Spleen (tissue), 11 donors: ENCODE results near the gene PSMC6. TPM values are rescaled to one million over a fixed set of nuclear protein-coding genes. Genes with fewer than 3 reads are reported as not detected.

ENCODE experiments used
- DNase-seq: peaks from one replicate; pipeline ENCODE4 v3.0.0-alpha.2; 2020
- H3K27ac ChIP-seq, 8 donors: fragments of 200-600 bp; sonication (generic) in 7 of 8; 1 replicate in 4 of 8; 2 replicates in 4 of 8; pipeline versions ENCODE4 v1.5.0 to v1.8.0; 2016 to 2021; ENCODE audit warnings: inconsistent platforms in 4 of 8, mild to moderate bottlenecking in 4 of 8, moderate library complexity in 1 of 8
- H3K27me3 ChIP-seq, 7 donors: fragments of 200-600 bp; sonication (generic) in 6 of 7; replicated peaks in 1 of 7; 1 replicate in 4 of 7; 2 replicates in 3 of 7; pipeline versions ENCODE4 v1.5.0 to v1.8.0; 2016 to 2021; ENCODE audit warnings: inconsistent platforms in 3 of 7, mild to moderate bottlenecking in 1 of 7
- H3K36me3 ChIP-seq, 6 donors: fragments of 200-600 bp; sonication (generic) in 5 of 6; 1 replicate in 4 of 6; 2 replicates in 2 of 6; pipeline versions ENCODE4 v1.5.0 to v1.8.0; 2016 to 2021; ENCODE audit warnings: inconsistent platforms in 2 of 6
- H3K4me1 ChIP-seq, 6 donors: fragments of 200-600 bp; sonication (generic) in 5 of 6; 1 replicate in 3 of 6; 2 replicates in 3 of 6; pipeline versions ENCODE4 v1.5.0 to v1.8.0; 2016 to 2021; ENCODE audit warnings: inconsistent platforms in 3 of 6
- H3K4me3 ChIP-seq, 8 donors: fragments of 200-600 bp; sonication (generic) in 7 of 8; 1 replicate in 4 of 8; 2 replicates in 4 of 8; pipeline versions ENCODE4 v1.5.0 to v1.8.0; 2016 to 2021; ENCODE audit warnings: inconsistent platforms in 4 of 8, mild to moderate bottlenecking in 4 of 8, moderate library complexity in 2 of 8
- H3K9me3 ChIP-seq, 8 donors: fragments of 200-600 bp; sonication (generic) in 7 of 8; 1 replicate in 4 of 8; 2 replicates in 4 of 8; pipeline versions ENCODE4 v1.5.0 to v1.8.0; 2016 to 2021; ENCODE audit warnings: inconsistent platforms in 4 of 8
- POLR2A ChIP-seq, 3 donors: fragments of 450-650 bp; IDR thresholded peaks; one replicate each; pipeline ENCODE4 v1.5.1; 2017; ENCODE audit warnings: antibody characterized with exemption in 3 of 3, mild to moderate bottlenecking in 1 of 3
- POLR2AphosphoS5 ChIP-seq, 3 donors: sonication (generic); formaldehyde crosslinking; IDR thresholded peaks; one replicate each; pipeline ENCODE4 v1.5.1; 2017; ENCODE audit warnings: antibody characterized with exemption in 3 of 3
- WGBS, 5 donors: extraction: QIAGEN DNeasy Blood & Tissue Kit in 3 of 5; methylation state at CpG; one replicate each; pipeline versions ENCODE4 v1.1.5 to v1.1.7; 2013 to 2018; 5-methylcytosine and 5-hydroxymethylcytosine counted together
- intact Hi-C: fragments of 100-400 bp; cut with DNase I; formaldehyde crosslinking; loops from one replicate; pipeline ENCODE4 v1.15.0; 2023; ENCODE audit warnings: low total_unique reads
- polyA plus RNA-seq, 3 donors: library from polyadenylated mRNA; stranded (reverse); fragments of 200-250 nt; gene quantifications; one replicate each; pipeline ENCODE4 v1.2.1, GENCODE V29; 2013
- total RNA-seq, 7 donors: library from RNA; depleted of rRNA in 3 of 7; stranded (reverse); fragments of >200 nt in 3 of 7; fragmentation: NEBNext Ultra II Directional in 4 of 7; extraction: Animal tissue kit (Norgen Biotek cat#: 25700) in 4 of 7; gene quantifications; one replicate each; pipeline versions ENCODE4 v1.1.0 to v1.2.1, GENCODE V29; 2016 to 2021
- TF ChIP-seq, protein P1 (sequence below), 11 experiments: fragments of 200-600 bp in 7 of 11; fragments of 450-650 bp in 4 of 11; sonication (generic) in 4 of 11; IDR thresholded peaks in 8 of 11; conservative IDR thresholded peaks in 3 of 11; 1 replicate in 7 of 11; 2 replicates in 4 of 11; pipeline versions ENCODE4 v1.4.0 to v1.8.0; 2016 to 2021; ENCODE audit warnings: antibody characterized with exemption in 11 of 11, inconsistent platforms in 4 of 11, mild to moderate bottlenecking in 1 of 11
- donor health status: healthy with polysubstance abuse.
- donor health status: DM: no; HTN: no; CAD: no; lungs with moderate emphysema.
- donor health status: DM: no; HTN: no; CAD: no.
- donor health status: Bipolar disorder and iron deficiency.
- donor health status: healthy.
- donor health status: DM: no; HTN: no; CAD: no.
- donor health status: DM: yes; HTN: yes; CAD: no.

Gene PSMC6
- total and polyA plus RNA-seq, 10 donors: 64.7 to 98.9 (median 82.4) TPM

DNA sequence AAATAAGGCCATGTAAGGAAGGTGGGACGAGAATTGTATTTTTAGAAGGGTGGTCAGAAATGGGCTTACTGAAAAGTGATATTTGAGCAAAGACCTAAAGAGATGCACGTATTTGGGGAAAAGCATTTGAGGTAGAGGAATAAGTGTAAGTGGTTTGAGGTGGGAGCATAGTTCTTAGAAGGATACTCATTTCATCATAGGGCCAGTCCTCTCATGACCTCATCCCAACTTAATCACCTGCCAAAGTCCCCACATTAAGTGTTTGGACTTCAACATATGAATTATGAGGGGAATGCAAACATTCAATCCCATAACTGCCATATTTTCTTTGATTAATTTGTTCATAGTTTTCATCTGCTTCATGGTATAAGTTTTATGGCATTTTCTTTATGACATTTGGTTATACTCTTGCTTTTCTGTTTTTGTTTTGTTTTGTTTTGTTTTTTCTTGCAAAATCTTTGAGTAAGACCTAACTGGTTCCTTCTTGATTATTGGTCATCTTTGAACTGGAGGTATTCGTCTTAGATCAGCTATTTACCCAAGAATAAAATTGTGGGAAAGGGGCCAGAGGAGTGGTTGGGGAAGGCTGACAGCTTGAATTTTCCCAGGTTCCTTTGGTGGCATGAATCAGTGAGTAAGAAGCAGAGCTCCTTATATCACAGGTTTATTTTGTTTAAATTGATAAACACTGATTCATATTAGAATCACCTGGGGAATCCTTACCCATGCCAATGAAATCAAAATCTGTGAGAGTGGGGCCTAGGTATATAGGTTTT is 60.2 kb downstream of the PSMC6 start:
- no peak overlapping the region for H3K27ac ChIP-seq
- no peak for DNase-seq
- H3K4me3 ChIP-seq: no peak overlapping the region
- 93 to 99% (median 95%) methylated on average over 3 of the region's 3 CpGs for WGBS, 5 donors
- H3K36me3 ChIP-seq: peaks cover 0 to 82% (median 33%) of the 10 kb centered on the region in 6 donors
- H3K27me3 ChIP-seq: no peaks in the 10 kb centered on the region
- intact Hi-C loops: no loop called here
- no peaks in the 10 kb centered on the region for H3K9me3 ChIP-seq
- no peak for TF ChIP-seq POLR2AphosphoS5 (IDR thresholded peaks at IDR 0.05)
- no peak for TF ChIP-seq POLR2A (IDR thresholded peaks at IDR 0.05)
- TF ChIP-seq, protein P1, sequence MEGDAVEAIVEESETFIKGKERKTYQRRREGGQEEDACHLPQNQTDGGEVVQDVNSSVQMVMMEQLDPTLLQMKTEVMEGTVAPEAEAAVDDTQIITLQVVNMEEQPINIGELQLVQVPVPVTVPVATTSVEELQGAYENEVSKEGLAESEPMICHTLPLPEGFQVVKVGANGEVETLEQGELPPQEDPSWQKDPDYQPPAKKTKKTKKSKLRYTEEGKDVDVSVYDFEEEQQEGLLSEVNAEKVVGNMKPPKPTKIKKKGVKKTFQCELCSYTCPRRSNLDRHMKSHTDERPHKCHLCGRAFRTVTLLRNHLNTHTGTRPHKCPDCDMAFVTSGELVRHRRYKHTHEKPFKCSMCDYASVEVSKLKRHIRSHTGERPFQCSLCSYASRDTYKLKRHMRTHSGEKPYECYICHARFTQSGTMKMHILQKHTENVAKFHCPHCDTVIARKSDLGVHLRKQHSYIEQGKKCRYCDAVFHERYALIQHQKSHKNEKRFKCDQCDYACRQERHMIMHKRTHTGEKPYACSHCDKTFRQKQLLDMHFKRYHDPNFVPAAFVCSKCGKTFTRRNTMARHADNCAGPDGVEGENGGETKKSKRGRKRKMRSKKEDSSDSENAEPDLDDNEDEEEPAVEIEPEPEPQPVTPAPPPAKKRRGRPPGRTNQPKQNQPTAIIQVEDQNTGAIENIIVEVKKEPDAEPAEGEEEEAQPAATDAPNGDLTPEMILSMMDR (IDR thresholded peaks at IDR 0.05 in 8 of 11, conservative IDR thresholded peaks at IDR 0.05 in 3 of 11): no peak
- peaks cover 0 to 17% (median 8%) of the 10 kb centered on the region in 6 donors for H3K4me1 ChIP-seq

- Histone ChIP-seq H3K36me3 (peaks cover 0 to 100% (median 41%) of the 10 kb centered on the region in 6 donors), H3K27ac (no peak overlapping the region), H3K27me3 (no peaks in the 10 kb centered on the region), H3K4me1 (no peaks in the 10 kb centered on the region), H3K9me3 (no peaks in the 10 kb centered on the region), H3K4me3 (no peak overlapping the region)
- intact Hi-C loops: no loop called here
- TF ChIP-seq, protein P1 (IDR thresholded peaks at IDR 0.05 in 8 of 11, conservative IDR thresholded peaks at IDR 0.05 in 3 of 11): no peak
- TF ChIP-seq POLR2A (IDR thresholded peaks at IDR 0.05): no peak
- no peak for TF ChIP-seq POLR2AphosphoS5 (IDR thresholded peaks at IDR 0.05)
- no peak for DNase-seq
These were observed 62.9 kb downstream of the PSMC6 start for GRCh38 chr14:52769887-52770286.

- intact Hi-C loops: no loop called here
- H3K36me3 ChIP-seq: peaks cover 0 to 98% (median 26%) of the 10 kb centered on the region in 6 donors
- no peaks in the 10 kb centered on the region for H3K4me1 ChIP-seq
- WGBS, 5 donors: 88 to 92% (median 91%) methylated on average over 7 of the region's 7 CpGs
- no peak overlapping the region for H3K4me3 ChIP-seq
- H3K9me3 ChIP-seq: no peaks in the 10 kb centered on the region
- no peak for DNase-seq
- no peak overlapping the region for H3K27ac ChIP-seq
- H3K27me3 ChIP-seq: no peaks in the 10 kb centered on the region
- TF ChIP-seq, protein P1 (IDR thresholded peaks at IDR 0.05 in 8 of 11, conservative IDR thresholded peaks at IDR 0.05 in 3 of 11): no peak
- no peak for TF ChIP-seq POLR2A (IDR thresholded peaks at IDR 0.05)
- no peak for TF ChIP-seq POLR2AphosphoS5 (IDR thresholded peaks at IDR 0.05)
These were observed 69.8 kb downstream of the PSMC6 start for GRCh38 chr14:52776816-52777215.

Other genes with a start within 250 kb of the PSMC6 start
- gene TXNDC16, start 154.7 kb upstream of the PSMC6 start, total RNA-seq: 10 to 100 TPM; 10.3 to 18.1 (median 16.3) TPM
- gene TXNDC16, start 154.7 kb upstream of the PSMC6 start, polyA plus RNA-seq: 1 to 10 TPM; 1.5 to 1.7 (median 1.6) TPM
- gene GPR137C, start 154.4 kb upstream of the PSMC6 start, total RNA-seq: 1 to 10 TPM in 5 of 7 donors, under 1 TPM in 2; 0.70 to 2.1 (median 1.8) TPM
- under 1 TPM; 0.52 to 0.93 (median 0.80) TPM for gene GPR137C, start 154.4 kb upstream of the PSMC6 start, polyA plus RNA-seq
- 10 to 100 TPM; 42.1 to 79.7 (median 46.5) TPM for gene ERO1A, start 11.6 kb upstream of the PSMC6 start, total RNA-seq
- 10 to 100 TPM in 1 of 3 donors, 1 to 10 TPM in 2; 8.5 to 10.6 (median 8.7) TPM for gene ERO1A, start 11.6 kb upstream of the PSMC6 start, polyA plus RNA-seq
- 10 to 100 TPM; 15.2 to 23.1 (median 17.8) TPM for gene STYX, start 23.0 kb downstream of the PSMC6 start, total RNA-seq
- gene STYX, start 23.0 kb downstream of the PSMC6 start, polyA plus RNA-seq: 10 to 100 TPM in 1 of 3 donors, 1 to 10 TPM in 2; 6.6 to 10.2 (median 6.9) TPM
- gene GNPNAT1, start 84.4 kb downstream of the PSMC6 start, total RNA-seq: 10 to 100 TPM in 3 of 7 donors, 1 to 10 TPM in 4; 7.7 to 12.6 (median 9.3) TPM
- gene GNPNAT1, start 84.4 kb downstream of the PSMC6 start, polyA plus RNA-seq: 1 to 10 TPM; 3.4 to 7.2 (median 4.9) TPM
- 10 to 100 TPM; 39.0 to 94.5 (median 55.5) TPM for gene FERMT2, start 243.8 kb downstream of the PSMC6 start, total RNA-seq
- 10 to 100 TPM; 10.5 to 17.8 (median 12.0) TPM for gene FERMT2, start 243.8 kb downstream of the PSMC6 start, polyA plus RNA-seq